ENCODE results near the gene IGSF21.

DNA sequence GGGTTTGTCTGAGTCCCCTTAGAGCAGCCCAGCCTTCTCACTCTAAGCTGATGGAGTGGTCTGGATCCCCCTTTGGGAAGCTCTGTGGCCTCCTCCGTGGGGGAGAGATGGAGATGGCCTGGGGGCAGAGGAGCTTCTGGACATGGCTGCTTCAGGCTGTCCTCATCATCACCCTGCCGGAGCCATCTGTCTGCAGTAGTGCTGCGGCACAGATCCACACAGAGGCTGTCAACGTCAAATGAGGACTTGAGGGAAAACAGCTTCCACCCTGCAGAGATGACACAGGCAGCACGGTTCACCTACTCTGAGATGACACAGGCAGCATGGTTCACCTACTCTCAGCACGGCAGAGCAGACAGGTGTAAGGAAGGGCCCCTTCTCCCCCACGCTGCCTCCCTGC is 134.3 kb downstream of the IGSF21 start:
- TF ChIP-seq EZH2 (IDR thresholded peaks at IDR 0.05; ENCODE audit: low read length): no peak
- TF ChIP-seq CTCF (optimal IDR thresholded peaks at IDR 0.05 in 1 of 3, IDR thresholded peaks at IDR 0.05 in 1 of 3, conservative IDR thresholded peaks at IDR 0.05 in 1 of 3; ENCODE audit: extremely low read depth in 1 of 3, insufficient read depth in 2 of 3, low read length in 3 of 3): no peak

Data from keratinocyte (primary cell).